Activated T-cell treated with anti-CD3 and anti-CD28 coated beads for 48 hours (primary cell): Measurements from ENCODE around the gene HMGN1.
"Not testable (repeated sequence)": the region's sequence is repeated elsewhere in the genome, so short reads cannot be mapped to it uniquely, and the experiment has no call there.

ENCODE experiments used
- DNase-seq: peaks from one replicate; pipeline ENCODE4 v3.0.0-alpha.2; 2020; ENCODE audit warnings: low read depth

The HMGN1 gene

GRCh38 chr21:39348355-39349210, at the start of gene HMGN1:
Gene HMGN1, minus strand, starts transcription at chr21:39349088. Its CDS starts 171 bp downstream, at chr21:39348917.
- peak; percentile 88 for DNase-seq

- no peak for DNase-seq
Measured at GRCh38 chr21:39397646-39398385, 48.9 kb upstream of the HMGN1 start.

- no peak for DNase-seq
Measured at GRCh38 chr21:39392981-39393380, 44.1 kb upstream of the HMGN1 start.

- DNase-seq = no peak
Measured at GRCh38 chr21:39390212-39390765, 41.4 kb upstream of the HMGN1 start.

- DNase-seq = no peak
Measured at GRCh38 chr21:39388811-39389155, 39.9 kb upstream of the HMGN1 start.

GRCh38 chr21:39388038-39388810, 39.3 kb upstream of the HMGN1 start:
- peak; percentile 86 for DNase-seq

GRCh38 chr21:39387461-39388037, 38.7 kb upstream of the HMGN1 start:
- peak; percentile 86 for DNase-seq

- no peak for DNase-seq
Measured at GRCh38 chr21:39386899-39387298, 38.0 kb upstream of the HMGN1 start.

- no peak for DNase-seq
Measured at GRCh38 chr21:39386194-39386593, 37.3 kb upstream of the HMGN1 start.

- DNase-seq = peak; percentile 72
Measured at GRCh38 chr21:39385299-39386145, 36.6 kb upstream of the HMGN1 start.

- DNase-seq = no peak
Measured at GRCh38 chr21:39384674-39385298, 35.9 kb upstream of the HMGN1 start.

- not testable (repeated sequence) for DNase-seq
Measured at GRCh38 chr21:39382096-39382495, 33.2 kb upstream of the HMGN1 start.

GRCh38 chr21:39381009-39381408, 32.1 kb upstream of the HMGN1 start:
- no peak for DNase-seq

GRCh38 chr21:39379986-39380891, 31.4 kb upstream of the HMGN1 start:
- peak; percentile 93 for DNase-seq

GRCh38 chr21:39377444-39378050, 28.7 kb upstream of the HMGN1 start:
- no peak for DNase-seq

- DNase-seq = no peak
Measured at GRCh38 chr21:39375446-39375845, 26.6 kb upstream of the HMGN1 start.

GRCh38 chr21:39374046-39374445, 25.2 kb upstream of the HMGN1 start:
- no peak for DNase-seq

- DNase-seq = no peak
Measured at GRCh38 chr21:39373634-39374033, 24.7 kb upstream of the HMGN1 start.

GRCh38 chr21:39369896-39370288, 21.0 kb upstream of the HMGN1 start:
- DNase-seq = not testable (repeated sequence)
